Skeletal muscle satellite cell (primary cell): Measurements from ENCODE around the gene PDLIM3.
A peak's percentile ranks its signal among the peaks of the same experiment; 100 is the strongest.

Source experiments
- H3K27me3 ChIP-seq: 2 replicates; pipeline ENCODE4 v1.7.0; 2013; ENCODE audit warnings: low read length; ENCODE audit not compliant: control insufficient read depth, insufficient read depth
- H3K36me3 ChIP-seq: 2 replicates; pipeline ENCODE4 v1.7.0; 2013; ENCODE audit warnings: mild to moderate bottlenecking, control low read depth, low read length; ENCODE audit not compliant: insufficient read depth
- H3K4me1 ChIP-seq: 2 replicates; pipeline ENCODE4 v1.7.0; 2013; ENCODE audit warnings: low read length; ENCODE audit not compliant: control insufficient read depth, insufficient read depth
- H3K4me2 ChIP-seq: 2 replicates; pipeline ENCODE4 v1.7.0; 2013; ENCODE audit warnings: mild to moderate bottlenecking, low read length
- H3K4me3 ChIP-seq: 2 replicates; pipeline ENCODE4 v1.7.0; 2013; ENCODE audit warnings: low read length
- H3K9ac ChIP-seq: 2 replicates; pipeline ENCODE4 v1.7.0; 2013; ENCODE audit warnings: mild to moderate bottlenecking, low read depth, low read length, moderate library complexity
- H3K9me3 ChIP-seq: replicated peaks from 2 replicates; pipeline ENCODE4 v1.7.0; 2013; ENCODE audit warnings: mild to moderate bottlenecking, control low read depth, low read length

Gene PDLIM3

DNA sequence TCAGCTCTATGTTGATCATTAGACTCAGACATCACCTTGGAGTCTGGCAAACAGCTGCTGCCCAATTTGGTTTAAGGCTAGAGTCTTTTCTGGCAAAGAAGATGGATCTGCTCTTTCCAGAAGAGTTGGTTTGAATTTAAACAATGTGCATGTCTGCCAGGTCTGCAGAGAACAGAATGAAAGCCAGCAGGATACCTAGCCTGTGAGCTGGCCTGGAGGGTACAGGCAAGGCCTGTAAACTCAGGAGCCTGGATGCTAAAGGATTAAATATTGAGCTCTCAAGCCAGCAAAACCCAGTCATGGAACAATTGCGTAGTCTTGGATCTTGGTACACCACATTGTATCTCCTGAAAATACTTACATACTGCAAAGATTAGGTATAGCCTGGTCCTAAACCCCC lies 15.6 kb upstream of the PDLIM3 start:
- Histone ChIP-seq H3K9me3 (no peaks in the 10 kb centered on the region), H3K4me3 (no peak overlapping the region), H3K4me1 (no peaks in the 10 kb centered on the region), H3K27me3 (peaks cover 4% of the 10 kb centered on the region), H3K9ac (no peak overlapping the region), H3K36me3 (no peaks in the 10 kb centered on the region), H3K4me2 (no peak overlapping the region)

DNA sequence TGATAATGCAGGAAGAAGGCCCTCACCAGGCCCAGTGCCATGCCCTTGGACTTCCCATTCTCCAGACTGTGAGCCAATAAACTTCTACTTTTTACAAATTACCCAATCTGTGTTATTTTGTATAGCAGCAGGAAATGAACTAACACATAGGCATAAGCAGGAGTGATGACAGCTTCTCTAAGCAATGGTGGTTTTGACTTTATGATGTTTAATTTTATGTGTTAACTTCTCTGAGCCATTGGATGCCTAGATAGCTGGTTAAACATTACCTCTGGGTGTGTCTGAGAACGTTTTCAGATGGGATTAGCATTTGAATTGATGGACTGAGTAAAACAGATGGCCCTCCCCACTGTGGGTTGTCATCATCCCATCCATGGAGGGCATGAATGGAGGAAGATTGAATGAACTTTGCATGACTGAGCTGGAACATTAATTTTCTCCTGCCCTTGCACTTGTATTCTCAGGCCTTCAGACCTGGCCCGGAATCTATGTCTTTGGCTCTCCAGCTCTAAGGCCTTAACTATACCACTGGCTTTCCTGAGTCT lies 13.9 kb upstream of the PDLIM3 start:
- Histone ChIP-seq H3K4me2 (no peak overlapping the region), H3K4me1 (no peaks in the 10 kb centered on the region), H3K9me3 (no peaks in the 10 kb centered on the region), H3K27me3 (peaks cover 4% of the 10 kb centered on the region), H3K36me3 (no peaks in the 10 kb centered on the region), H3K4me3 (no peak overlapping the region), H3K9ac (no peak overlapping the region)

DNA sequence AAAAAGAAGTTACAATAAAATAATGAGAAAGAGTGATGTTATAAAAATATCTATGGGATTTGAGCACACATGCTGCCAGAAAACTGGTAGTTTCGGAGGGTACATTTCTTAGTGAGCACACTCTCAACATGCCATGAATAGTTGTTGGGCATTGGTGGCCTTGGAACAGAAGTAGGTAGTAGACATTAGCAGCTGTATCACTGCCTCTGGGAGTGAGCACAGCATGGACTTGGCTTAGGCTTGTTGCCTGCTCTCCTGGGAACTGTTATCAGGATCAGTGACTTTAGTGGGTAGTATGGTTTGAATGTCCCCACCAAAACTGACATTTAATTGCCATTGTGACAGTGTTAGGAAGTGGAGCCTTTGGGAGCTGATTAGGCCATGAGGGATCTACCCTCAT lies 13.3 kb upstream of the PDLIM3 start:
- Histone ChIP-seq H3K9me3 (no peaks in the 10 kb centered on the region), H3K36me3 (no peaks in the 10 kb centered on the region), H3K4me1 (no peaks in the 10 kb centered on the region), H3K4me3 (no peak overlapping the region), H3K27me3 (peaks cover 4% of the 10 kb centered on the region), H3K4me2 (no peak overlapping the region), H3K9ac (no peak overlapping the region)

GRCh38 chr4:185546335-185546734 lies 11.0 kb upstream of the PDLIM3 start:
- H3K4me2 ChIP-seq: no peak overlapping the region
- no peaks in the 10 kb centered on the region for H3K27me3 ChIP-seq
- no peaks in the 10 kb centered on the region for H3K36me3 ChIP-seq
- H3K4me3 ChIP-seq: no peak overlapping the region
- no peaks in the 10 kb centered on the region for H3K9me3 ChIP-seq
- H3K4me1 ChIP-seq: no peaks in the 10 kb centered on the region
- H3K9ac ChIP-seq: no peak overlapping the region

GRCh38 chr4:185542626-185543315 lies 7.5 kb upstream of the PDLIM3 start:
- H3K27me3 ChIP-seq: peaks cover 23% of the 10 kb centered on the region
- no peaks in the 10 kb centered on the region for H3K36me3 ChIP-seq
- H3K4me2 ChIP-seq: no peak overlapping the region
- H3K9me3 ChIP-seq: no peaks in the 10 kb centered on the region
- no peak overlapping the region for H3K9ac ChIP-seq
- no peak overlapping the region for H3K4me3 ChIP-seq
- no peaks in the 10 kb centered on the region for H3K4me1 ChIP-seq

DNA sequence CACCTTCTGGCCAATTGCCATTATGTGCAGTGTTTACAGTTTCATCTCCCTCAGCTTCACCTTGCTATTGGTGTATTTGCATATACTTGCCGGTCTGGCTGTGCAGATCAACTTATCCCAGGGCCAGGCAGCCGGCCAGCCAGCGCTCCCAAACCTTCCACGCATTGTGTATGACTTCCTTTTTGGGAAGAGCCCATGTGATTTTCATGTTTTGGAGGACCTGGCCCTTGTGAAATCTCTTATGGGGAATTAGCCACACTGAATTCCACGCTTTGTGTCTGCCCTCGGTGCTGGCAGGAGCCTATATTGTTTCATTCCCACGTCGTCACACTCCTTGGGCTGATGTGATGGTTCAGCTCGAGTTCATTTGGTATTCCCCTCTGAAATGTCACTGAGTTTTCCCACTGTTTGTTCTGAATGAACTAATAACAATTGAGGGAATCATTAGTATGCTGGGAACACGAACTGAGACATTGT lies 6.0 kb upstream of the PDLIM3 start:
- no peaks in the 10 kb centered on the region for H3K9me3 ChIP-seq
- H3K9ac ChIP-seq: no peak overlapping the region
- no peaks in the 10 kb centered on the region for H3K36me3 ChIP-seq
- no peak overlapping the region for H3K4me2 ChIP-seq
- peaks cover 23% of the 10 kb centered on the region for H3K27me3 ChIP-seq
- peaks cover 2% of the 10 kb centered on the region for H3K4me1 ChIP-seq
- no peak overlapping the region for H3K4me3 ChIP-seq

DNA sequence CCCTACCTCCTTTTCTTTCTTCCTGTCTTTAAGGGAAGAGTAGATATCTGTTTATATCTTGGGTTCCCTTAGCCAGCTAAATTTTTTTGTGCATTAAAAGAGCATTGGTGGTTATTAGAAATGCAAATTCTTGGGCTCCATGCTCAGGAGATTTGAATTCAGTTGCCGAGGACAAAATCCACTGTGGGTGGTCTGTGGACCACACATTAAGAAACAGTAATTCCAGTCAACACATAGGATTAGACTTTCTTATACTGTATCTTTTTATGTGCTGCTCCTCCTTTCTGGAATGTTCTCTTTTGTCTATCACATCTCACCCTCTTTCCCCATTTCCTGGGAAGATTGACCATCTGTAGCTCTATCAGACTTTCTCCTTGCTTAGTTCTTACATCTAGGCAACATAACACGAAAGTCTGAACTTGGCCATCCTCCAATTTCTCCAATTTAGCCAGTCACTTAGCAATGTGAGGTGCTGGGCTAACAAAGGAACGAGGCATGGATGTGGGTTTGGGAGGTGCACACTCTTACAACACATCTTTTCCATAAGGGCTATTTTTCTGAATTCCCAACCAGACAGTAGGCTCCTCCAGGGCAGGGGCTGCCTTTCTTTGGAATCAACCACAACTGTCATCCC lies 5.3 kb upstream of the PDLIM3 start:
- H3K4me1 ChIP-seq: peaks cover 7% of the 10 kb centered on the region
- no peak overlapping the region for H3K4me2 ChIP-seq
- H3K9ac ChIP-seq: no peak overlapping the region
- H3K36me3 ChIP-seq: no peaks in the 10 kb centered on the region
- no peak overlapping the region for H3K4me3 ChIP-seq
- peaks cover 23% of the 10 kb centered on the region for H3K27me3 ChIP-seq
- no peaks in the 10 kb centered on the region for H3K9me3 ChIP-seq

DNA sequence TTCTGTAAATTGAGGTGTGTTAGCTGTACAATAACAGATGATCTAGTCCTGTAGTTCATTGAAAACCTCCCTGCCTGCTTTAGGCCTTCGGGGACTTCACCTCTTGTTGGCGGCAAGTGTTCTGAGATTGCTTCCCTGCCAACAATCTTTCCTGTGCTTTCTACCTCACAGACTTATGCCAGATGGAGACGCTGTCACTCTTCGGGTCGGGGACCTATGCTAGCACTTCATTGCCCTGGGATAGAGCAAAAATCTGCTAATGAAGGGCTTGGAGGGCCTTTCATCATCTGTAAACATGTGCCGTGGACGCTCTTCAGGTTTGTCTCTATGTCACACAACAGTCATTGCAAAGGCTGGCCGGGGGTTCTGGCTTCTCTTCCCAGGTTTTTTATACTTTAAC lies 4.7 kb upstream of the PDLIM3 start:
- H3K9me3 ChIP-seq: no peaks in the 10 kb centered on the region
- no peak overlapping the region for H3K9ac ChIP-seq
- H3K36me3 ChIP-seq: no peaks in the 10 kb centered on the region
- H3K4me1 ChIP-seq: peaks cover 7% of the 10 kb centered on the region
- H3K27me3 ChIP-seq: peaks cover 23% of the 10 kb centered on the region
- no peak overlapping the region for H3K4me3 ChIP-seq
- H3K4me2 ChIP-seq: no peak overlapping the region

DNA sequence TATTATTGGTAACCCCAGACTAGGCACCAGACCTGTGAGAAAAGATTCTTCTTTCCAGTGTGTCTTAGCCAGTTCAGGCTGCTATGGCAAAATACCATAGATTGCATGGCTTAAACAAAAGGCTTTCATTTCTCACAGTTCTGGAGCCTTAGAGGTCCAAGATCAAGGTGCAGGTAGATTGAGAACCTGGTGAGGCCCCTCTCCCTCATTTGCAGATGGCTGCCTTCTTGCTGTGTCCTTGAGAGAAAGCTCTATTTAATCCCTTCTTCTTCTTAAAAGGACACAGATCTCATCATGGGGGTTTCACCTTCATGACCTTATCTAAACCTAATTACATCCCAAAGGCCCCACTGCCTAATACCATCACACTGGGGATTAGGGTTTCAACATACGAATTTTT lies 3.5 kb upstream of the PDLIM3 start:
- H3K4me2 ChIP-seq: no peak overlapping the region
- H3K27me3 ChIP-seq: peaks cover 23% of the 10 kb centered on the region

DNA sequence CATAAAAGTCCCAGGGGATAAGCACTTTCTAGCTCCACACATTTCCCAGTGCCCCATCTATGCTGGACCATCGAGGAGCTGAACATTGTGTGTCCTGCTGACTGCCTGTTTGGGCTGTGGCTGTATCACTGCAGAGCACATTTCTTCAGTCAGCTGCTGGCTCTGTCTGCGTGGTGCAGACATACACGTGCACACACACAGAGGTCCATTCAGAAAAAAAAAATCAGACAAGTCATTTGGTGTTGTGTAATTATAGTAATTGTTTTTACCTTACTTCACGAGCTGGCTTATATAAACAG lies 1.1 kb upstream of the PDLIM3 start:
- Histone ChIP-seq H3K4me2 (peak overlapping the region; percentile 88), H3K4me1 (peaks cover 10% of the 10 kb centered on the region), H3K27me3 (peaks cover 23% of the 10 kb centered on the region), H3K9ac (peak overlapping the region; percentile 95), H3K4me3 (peak overlapping the region; percentile 87), H3K36me3 (no peaks in the 10 kb centered on the region), H3K9me3 (no peaks in the 10 kb centered on the region)

More for the DNA sequence above, 3.5 kb upstream of the PDLIM3 start:
- Histone ChIP-seq H3K4me3 (no peak overlapping the region), H3K36me3 (no peaks in the 10 kb centered on the region), H3K9ac (no peak overlapping the region), H3K4me1 (peaks cover 7% of the 10 kb centered on the region), H3K9me3 (no peaks in the 10 kb centered on the region)

DNA sequence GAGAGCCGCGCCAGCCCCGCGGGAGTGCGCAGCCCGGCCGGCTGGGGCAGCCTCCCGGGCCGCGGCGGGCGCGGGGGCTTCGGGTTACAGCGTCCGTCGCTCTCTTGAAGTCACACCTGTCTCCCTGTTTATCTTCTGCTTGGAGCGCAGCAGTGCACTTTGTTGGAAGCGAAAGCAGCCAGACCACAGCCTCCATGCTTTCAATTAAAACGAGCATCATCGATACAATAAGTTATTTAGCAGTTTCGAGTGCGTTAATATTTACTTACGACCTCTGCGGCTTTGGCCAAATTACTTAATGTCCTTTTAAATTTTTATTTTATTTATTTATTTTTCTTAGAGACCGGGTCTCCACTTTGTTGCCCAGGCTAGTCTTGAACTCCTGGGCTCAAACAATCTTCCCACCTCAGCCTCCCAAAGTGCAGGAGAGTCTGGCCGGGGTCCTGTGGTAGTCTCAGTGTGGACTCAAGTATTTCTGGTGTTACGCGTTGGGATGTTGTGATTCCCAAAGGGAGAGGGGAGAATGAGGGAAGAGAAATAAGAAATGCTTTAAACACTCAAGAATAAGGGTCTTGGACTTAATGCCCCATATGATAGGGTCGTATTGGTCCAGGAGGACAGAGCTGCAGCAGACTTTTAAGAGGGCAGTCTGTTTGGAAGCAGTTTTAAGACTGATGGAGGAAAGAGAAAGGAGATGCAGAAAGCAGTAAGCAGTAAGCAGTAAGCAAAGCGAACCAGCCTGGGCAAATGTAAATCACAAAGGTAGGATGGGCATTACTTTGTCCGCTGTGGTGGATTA lies 504 bp upstream of the PDLIM3 start:
- Histone ChIP-seq H3K9me3 (no peaks in the 10 kb centered on the region), H3K4me2 (peak overlapping the region; percentile 88), H3K27me3 (peaks cover 21% of the 10 kb centered on the region), H3K4me1 (peaks cover 10% of the 10 kb centered on the region), H3K4me3 (peak overlapping the region; percentile 87), H3K9ac (peak overlapping the region; percentile 95), H3K36me3 (no peaks in the 10 kb centered on the region)
